Liver (tissue), 3 donors: ENCODE data around the gene BCKDHA.

Source experiments
- NR2F2 ChIP-seq: IDR thresholded peaks from 2 replicates; pipeline ENCODE4 v1.6.1; 2016; ENCODE audit warnings: antibody characterized with exemption
- YY1 ChIP-seq: IDR thresholded peaks from 2 replicates; pipeline ENCODE4 v1.6.1; 2016; ENCODE audit warnings: antibody characterized with exemption, mild to moderate bottlenecking
- TF ChIP-seq, protein P1 (sequence below): fragments of 150-350 bp; IDR thresholded peaks from 2 replicates; pipeline ENCODE4 v1.5.1; 2017; ENCODE audit warnings: improper control_type of control experiment, low read depth, low read length; ENCODE audit not compliant: missing input control
- donor health status: healthy.
- donor health status: healthy.

GRCh38 chr19:41391618-41392017 is 6.0 kb upstream of the BCKDHA start:
- TF ChIP-seq, protein P1, sequence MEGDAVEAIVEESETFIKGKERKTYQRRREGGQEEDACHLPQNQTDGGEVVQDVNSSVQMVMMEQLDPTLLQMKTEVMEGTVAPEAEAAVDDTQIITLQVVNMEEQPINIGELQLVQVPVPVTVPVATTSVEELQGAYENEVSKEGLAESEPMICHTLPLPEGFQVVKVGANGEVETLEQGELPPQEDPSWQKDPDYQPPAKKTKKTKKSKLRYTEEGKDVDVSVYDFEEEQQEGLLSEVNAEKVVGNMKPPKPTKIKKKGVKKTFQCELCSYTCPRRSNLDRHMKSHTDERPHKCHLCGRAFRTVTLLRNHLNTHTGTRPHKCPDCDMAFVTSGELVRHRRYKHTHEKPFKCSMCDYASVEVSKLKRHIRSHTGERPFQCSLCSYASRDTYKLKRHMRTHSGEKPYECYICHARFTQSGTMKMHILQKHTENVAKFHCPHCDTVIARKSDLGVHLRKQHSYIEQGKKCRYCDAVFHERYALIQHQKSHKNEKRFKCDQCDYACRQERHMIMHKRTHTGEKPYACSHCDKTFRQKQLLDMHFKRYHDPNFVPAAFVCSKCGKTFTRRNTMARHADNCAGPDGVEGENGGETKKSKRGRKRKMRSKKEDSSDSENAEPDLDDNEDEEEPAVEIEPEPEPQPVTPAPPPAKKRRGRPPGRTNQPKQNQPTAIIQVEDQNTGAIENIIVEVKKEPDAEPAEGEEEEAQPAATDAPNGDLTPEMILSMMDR, result no peak
- no peak for TF ChIP-seq YY1
- no peak for TF ChIP-seq NR2F2
